Fibroblast of villous mesenchyme (primary cell): ENCODE data around the gene RSAD1. TPM values are rescaled to one million over a fixed set of nuclear protein-coding genes. Genes with fewer than 3 reads are reported as not detected.

ENCODE experiments used
- DNase-seq: peaks from one replicate; pipeline ENCODE4 v3.0.0-alpha.2; 2010; ENCODE audit warnings: low read depth
- H3K4me3 ChIP-seq: 2 replicates; pipeline ENCODE4 v1.5.1; 2011; ENCODE audit warnings: low read depth, mild to moderate bottlenecking, low read length
- total RNA-seq: library from RNA; depleted of rRNA; stranded (reverse); fragments of >200 nt; gene quantifications from 2 replicates; pipeline ENCODE4 v1.2.3, GENCODE V29; 2012
- TF ChIP-seq, protein P1 (sequence below): IDR thresholded peaks from 2 replicates; pipeline ENCODE4 v1.5.1; 2012; ENCODE audit warnings: low read depth, mild to moderate bottlenecking, low read length; ENCODE audit not compliant: insufficient read depth

Gene RSAD1
- total RNA-seq, 1 donor: 16.8 TPM

DNA sequence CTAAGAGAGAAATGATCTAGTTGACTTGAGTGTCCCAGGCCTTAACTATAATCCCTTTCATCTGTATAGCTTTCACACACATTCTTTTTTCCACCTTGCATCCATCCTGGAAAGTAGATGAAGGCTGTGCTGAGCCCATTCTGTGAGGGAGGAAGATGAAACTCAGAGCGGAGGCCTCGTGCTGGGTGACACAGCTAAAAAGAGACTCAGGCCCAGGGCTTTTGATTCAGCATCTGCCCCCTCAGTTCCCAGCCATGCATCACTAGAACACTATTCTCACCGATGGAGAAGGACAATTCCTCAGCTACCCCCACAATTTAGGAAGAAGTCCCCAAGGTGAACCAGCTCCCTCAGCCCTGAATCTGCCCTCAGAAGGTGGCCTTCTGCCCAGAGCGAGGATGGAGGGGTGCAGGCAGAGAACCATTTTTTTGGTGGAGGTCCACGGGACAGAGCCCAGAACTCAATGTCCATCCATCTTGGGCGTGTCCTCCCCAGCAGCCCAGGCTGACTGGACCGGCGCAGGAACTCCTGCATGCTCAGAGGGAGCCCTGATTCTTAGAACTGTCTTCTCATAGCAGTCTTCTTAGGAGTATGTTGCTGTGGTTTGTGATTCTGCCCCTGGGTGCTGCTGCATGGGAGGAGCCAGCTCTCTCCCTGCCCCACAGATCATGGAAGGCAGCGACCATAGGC is 23.8 kb downstream of the RSAD1 start:
- H3K4me3 ChIP-seq: no peak overlapping the region
- DNase-seq: no peak
- TF ChIP-seq, protein P1, sequence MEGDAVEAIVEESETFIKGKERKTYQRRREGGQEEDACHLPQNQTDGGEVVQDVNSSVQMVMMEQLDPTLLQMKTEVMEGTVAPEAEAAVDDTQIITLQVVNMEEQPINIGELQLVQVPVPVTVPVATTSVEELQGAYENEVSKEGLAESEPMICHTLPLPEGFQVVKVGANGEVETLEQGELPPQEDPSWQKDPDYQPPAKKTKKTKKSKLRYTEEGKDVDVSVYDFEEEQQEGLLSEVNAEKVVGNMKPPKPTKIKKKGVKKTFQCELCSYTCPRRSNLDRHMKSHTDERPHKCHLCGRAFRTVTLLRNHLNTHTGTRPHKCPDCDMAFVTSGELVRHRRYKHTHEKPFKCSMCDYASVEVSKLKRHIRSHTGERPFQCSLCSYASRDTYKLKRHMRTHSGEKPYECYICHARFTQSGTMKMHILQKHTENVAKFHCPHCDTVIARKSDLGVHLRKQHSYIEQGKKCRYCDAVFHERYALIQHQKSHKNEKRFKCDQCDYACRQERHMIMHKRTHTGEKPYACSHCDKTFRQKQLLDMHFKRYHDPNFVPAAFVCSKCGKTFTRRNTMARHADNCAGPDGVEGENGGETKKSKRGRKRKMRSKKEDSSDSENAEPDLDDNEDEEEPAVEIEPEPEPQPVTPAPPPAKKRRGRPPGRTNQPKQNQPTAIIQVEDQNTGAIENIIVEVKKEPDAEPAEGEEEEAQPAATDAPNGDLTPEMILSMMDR: no peak

DNA sequence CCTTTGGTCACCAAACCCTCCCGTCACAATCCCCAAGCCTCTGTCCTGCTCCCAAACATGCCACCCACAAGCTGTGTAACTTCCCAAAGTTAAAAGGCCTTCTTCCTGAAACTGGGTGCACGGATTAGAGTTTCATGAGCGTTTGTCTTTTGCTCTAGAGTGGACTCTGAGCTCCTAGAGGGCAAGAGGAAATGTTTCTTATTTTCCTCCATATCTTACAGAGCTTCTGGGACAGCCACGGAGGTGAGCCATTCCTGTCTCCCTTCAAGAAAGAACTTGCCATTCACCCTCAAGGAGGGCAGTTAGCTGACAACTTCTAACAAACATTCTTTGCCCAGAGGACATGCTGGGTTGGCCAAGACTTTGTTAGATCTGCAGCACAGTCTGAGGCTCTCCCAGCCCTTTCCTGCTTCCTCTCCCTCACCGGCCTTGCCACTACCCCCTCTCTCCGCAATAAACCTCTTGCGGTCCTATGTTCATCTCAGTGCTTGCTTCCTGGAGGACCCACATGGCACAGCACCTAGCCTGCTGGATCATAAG is 27.0 kb downstream of the RSAD1 start:
- no peak overlapping the region for H3K4me3 ChIP-seq
- TF ChIP-seq, protein P1: no peak
- no peak for DNase-seq

DNA sequence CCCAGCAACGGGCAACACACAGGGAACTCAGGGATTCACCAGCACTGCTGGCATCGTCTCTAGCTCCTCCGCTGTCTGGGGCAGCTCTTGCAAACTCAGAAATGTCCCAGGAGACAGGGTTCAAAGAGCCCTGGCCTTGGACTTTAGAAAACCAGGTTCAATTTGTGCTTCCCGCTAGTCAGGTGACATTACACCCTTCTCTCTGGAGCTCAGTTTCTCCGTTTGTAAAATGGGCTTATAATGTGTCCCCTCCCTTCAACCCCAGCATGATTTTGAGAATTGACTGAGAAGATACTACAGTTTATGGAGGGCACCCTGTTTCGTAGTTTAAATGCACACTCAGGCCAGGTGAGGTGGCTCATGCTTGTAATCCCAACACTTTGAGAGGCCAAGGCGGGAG is 27.6 kb downstream of the RSAD1 start:
- no peak overlapping the region for H3K4me3 ChIP-seq
- DNase-seq: no peak
- TF ChIP-seq, protein P1: no peak

DNA sequence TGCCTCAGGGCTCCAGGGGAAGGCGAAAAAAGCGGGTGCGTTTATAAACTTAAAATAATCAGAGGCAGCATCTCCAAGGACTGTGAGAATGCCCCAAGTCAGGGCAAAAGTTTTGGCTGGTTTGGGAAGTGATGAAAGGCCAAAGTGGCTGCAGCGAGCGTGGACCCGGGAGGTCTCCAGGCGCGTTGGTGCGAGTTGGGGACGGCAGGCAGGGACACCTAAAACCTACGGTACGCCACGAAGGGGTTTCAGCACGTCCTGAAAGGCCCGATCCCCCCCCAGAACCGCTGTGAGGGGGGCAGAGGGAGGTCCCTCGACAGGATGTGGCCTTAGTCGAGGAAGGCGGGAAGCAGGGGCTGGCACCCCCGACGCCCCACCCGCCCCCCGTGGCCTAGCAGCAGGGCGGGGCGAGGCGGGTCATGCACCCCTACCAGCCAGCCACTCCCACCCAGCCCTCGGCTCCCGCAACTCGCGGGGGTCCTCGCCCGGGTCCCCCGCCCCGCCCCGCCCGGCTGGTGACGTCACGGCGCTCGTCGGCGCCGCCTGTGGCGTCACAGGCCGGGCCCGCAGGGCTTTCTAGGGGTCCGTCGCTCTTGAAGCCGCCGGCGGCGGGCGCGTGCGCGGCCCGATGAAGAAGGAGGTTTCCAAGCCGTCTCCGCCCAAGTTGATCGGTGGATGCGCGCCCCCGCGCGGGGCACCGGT is 29.4 kb downstream of the RSAD1 start, which contains the start of gene MYCBPAP:
MYCBPAP (plus strand) TSS at position 569 of the 702 bp plus-strand sequence. CDS start 236 bp downstream, outside the sequence.
- H3K4me3 ChIP-seq: peak within 1 kb of the TSS; percentile 62
- TF ChIP-seq, protein P1: no peak
- peak; percentile 80 for DNase-seq

DNA sequence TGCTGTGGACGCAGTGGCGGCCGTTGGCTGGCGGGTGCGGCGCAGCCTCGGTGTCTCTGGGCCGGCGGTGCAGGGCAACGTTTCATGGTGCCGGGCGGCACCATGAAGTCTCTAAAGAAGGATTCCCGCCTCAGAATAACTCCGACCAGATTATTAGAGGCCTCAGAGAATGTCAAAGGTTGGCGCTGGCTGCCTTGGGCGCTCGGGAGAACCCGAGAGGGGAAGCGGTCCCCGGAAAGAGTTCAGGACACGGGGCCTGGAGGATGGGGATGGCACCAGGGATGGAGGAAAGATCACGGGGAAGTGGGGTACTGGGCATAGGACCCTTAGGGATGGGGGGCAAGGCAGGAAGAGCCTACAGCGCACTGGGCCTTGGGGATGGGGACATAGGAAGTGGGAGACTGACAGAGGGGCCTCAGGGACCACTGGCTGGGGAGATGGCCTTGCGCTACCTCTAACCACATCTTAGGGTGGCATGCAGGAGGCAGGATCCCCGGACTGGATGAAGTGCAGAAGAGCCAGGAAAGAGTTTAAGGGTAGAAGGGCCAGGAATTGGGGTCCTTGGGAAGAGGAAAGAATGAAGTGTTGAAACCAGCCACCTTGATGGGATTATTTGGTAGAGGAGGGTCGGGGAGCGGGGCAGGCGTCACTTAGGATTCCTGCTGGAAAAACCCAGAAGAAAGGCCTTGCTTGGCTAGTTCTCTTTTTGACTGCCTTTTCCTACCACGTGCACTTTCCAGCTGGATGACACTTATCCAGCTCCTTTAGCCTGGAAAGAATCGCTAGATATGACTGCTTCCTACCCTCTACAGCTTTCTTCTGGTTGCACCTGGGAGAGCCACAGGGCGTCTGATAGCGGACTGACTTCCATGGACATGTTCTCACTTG is 30.2 kb downstream of the RSAD1 start:
- H3K4me3 ChIP-seq: peak overlapping the region; percentile 62
- TF ChIP-seq, protein P1: no peak
- no peak for DNase-seq

DNA sequence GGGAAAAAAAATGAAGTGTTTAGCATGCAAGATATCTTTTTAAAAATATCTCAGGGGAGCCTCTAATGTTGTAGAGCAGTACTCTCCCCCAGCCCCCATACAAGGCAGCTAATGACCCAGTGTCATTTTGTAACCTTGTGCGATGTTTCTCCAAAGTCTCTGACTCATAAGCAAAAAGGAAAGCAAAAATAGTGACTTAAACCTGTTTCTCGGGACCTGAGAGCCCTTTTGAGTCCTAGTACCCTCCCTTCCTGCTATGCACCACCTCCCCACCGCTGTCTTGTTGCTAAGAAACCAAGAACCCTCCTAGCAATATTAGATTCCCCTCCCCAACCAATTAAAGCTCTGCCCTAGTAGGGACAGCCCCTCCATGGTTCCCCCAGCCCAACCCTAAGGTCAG is 32.4 kb downstream of the RSAD1 start:
- H3K4me3 ChIP-seq: no peak overlapping the region
- peak; percentile 71 for DNase-seq
- TF ChIP-seq, protein P1: no peak
